ENCODE data around the gene CIC.
"Not testable (repeated sequence)": the region's sequence is repeated elsewhere in the genome, so short reads cannot be mapped to it uniquely, and the experiment has no call there.

The CIC gene

GRCh38 chr19:42335971-42336370 is 66.9 kb downstream of the CIC start:
- no peak for DNase-seq

DNA sequence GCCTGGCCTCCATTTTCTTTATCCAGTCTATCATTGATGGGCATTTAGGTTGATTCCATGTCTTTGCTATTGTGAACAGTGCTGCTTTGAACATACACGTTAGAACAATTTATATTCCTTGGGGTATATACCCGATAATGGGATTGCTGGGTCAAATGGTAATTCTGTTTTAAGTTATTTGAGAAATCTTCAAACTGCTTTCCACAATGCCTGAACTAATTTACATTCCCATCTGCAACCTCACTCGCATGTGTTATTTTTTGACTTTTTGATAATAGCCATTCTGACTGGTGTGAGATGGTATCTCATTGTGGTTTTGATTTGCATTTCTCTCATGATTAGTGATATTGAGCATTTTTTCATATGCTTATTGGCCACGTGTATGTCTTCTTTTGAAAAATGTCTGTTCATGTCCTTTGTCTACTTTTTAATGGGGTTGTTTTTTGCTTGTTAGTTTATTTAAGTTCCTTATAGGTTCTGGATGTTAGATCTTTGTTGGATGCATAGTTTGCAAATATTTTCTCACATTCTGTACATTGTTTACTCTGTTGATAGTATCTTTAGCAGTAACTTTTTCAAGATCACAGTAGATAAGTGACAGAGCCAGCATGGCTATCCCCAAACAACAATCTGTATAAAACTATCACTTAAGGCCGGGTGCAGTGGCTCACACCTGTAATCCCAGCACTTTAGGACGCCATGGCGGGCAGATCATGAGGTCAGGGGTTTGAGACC is 70.2 kb downstream of the CIC start:
- not testable (repeated sequence) for DNase-seq

DNA sequence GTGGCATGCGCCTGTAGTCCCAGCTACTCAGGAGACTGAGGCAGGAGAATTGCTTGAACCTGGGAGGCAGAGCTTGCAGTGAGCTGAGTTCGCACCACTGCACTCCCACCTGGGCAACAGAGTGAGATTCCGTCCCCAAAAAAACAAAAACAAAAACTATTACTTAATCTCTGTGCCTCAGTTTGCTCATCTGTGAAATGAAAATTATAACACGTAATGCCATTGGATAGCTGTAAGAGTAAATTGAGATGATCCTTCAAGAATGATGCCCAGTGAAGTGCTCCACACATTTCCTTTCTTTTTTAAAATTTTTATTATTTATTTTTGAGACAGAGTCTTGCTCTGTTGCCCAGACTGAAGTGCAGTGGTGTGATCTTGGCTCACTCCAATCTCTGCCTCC is 70.9 kb downstream of the CIC start:
- not testable (repeated sequence) for DNase-seq

DNA sequence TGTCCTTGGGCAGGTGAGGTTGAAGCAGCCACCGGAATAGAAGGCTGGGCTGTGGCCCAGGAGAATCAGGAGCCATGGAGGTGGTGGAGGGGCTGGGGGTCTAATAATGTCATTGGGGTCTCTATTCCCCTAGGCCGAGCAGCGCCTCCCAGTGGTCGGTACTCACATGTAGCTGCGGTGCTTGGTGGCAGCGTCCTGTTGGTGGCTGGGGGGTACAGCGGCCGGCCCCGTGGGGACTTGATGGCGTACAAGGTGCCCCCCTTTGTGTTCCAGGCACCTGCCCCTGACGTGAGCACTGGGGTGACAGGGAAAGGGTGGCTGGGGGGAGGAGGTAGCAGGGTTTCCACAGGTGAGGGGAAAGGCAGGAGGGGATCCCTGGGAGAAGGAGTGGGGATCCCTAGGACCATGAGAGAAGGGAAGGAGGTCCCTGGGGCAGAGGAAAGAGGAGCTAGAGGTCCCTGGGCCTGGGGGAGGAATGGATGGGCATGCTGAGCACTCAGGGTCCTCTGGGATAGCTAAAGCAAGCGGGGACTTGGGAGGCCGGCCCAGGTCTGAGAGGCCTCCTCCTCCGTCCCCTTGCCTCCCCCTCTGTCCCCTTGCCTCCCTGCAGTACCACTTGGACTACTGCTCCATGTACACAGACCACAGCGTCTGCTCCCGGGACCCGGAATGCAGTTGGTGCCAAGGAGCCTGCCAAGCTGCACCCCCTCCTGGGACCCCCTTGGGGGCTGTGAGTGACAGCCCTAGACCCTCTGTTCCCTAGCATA is 74.5 kb downstream of the CIC start:
- no peak for DNase-seq

- no peak for DNase-seq
These were observed 75.4 kb downstream of the CIC start for GRCh38 chr19:42344336-42344893.
